HG02623 (cell line): ENCODE results near the gene RIPOR2.
"Not testable (repeated sequence)": the region's sequence is repeated elsewhere in the genome, so short reads cannot be mapped to it uniquely, and the experiment has no call there.

ENCODE experiments used
- ATAC-seq: cut with Tn5 transposase; IDR thresholded peaks from one replicate; pipeline ENCODE4 v1.9.1; 2021; ENCODE audit warnings: moderate library complexity; ENCODE audit not compliant: unreplicated experiment

Gene RIPOR2

DNA sequence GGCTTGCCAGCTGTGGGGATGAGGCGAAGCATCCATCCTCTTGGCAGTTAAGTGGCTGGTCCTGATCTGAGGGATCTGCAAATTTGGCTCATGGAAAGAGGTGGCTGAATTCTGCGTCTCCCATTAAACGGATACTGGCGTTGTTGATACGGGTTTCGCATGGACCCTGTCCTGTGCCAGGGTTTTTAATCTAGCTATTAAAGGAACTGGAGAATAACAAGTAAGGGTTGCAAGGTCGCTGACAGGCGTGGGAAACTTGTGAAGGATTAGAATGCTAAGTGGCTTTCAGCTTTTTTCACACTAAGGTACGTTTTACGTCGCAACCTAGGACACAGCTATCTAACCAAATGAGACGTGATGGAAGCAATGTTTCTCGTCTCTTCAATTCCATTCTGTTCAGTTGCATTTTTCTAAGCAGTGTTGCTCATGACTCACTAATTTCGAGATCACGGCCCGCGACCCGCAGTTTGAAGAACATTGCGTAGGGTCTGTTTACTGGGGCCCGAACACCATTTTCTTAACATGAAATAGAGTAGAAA is 160.2 kb downstream of the RIPOR2 start:
- no peak for ATAC-seq

DNA sequence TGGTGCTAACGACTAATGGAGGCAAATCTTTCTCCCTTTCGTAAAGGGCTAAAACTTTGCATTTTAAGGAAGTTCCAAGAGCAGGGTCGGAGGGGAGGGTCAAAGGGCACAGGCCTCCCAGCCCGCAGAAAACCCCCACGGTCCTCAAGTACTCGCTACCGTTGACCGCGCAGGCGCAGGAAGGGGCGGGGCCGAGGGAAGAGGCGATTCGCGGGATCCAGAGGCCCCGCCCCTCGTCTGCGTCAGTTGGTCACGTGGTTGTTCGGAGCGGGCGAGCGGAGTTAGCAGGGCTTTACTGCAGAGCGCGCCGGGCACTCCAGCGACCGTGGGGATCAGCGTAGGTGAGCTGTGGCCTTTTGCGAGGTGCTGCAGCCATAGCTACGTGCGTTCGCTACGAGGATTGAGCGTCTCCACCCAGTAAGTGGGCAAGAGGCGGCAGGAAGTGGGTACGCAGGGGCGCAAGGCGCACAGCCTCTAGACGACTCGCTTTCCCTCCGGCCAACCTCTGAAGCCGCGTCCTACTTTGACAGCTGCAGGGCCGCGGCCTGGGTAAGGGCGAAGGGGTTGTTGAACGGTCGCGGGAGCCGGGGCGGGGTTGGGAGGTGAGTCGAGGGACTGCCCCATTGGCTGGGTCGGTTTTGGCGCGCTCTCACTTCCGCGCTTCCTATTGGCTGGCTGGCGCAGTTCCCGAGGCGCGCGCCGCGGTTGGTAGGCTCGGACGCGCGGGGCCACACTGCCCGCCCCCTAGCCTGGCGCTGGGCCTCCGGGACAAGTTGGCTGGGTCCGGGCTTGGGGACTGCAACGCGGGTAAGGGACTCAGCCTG is 160.9 kb downstream of the RIPOR2 start, which contains the start of gene GMNN:
Gene GMNN (plus strand): TSS at position 242 of the 824 bp plus-strand sequence. CDS start 2,310 bp downstream, outside the sequence.
- peak; percentile 94 for ATAC-seq

DNA sequence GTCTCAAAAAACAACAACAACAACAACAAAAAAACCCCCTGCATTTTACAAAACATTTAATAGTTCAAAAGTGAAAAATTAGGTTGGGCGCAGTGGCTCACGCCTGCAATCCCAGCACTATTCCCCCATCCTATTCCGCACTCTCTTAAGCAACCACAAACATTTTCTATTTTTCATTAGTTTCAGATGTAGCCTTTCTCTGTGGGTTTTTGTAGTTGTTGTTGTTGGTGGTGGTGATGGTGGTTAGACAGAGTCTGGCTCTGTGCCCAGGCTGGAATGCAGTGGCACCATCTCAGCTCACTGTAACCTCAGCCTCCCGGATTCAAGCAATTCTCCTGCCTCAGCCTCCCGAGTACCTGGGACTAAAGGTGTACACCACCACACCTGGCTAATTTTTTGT is 167.4 kb downstream of the RIPOR2 start:
- no peak for ATAC-seq

DNA sequence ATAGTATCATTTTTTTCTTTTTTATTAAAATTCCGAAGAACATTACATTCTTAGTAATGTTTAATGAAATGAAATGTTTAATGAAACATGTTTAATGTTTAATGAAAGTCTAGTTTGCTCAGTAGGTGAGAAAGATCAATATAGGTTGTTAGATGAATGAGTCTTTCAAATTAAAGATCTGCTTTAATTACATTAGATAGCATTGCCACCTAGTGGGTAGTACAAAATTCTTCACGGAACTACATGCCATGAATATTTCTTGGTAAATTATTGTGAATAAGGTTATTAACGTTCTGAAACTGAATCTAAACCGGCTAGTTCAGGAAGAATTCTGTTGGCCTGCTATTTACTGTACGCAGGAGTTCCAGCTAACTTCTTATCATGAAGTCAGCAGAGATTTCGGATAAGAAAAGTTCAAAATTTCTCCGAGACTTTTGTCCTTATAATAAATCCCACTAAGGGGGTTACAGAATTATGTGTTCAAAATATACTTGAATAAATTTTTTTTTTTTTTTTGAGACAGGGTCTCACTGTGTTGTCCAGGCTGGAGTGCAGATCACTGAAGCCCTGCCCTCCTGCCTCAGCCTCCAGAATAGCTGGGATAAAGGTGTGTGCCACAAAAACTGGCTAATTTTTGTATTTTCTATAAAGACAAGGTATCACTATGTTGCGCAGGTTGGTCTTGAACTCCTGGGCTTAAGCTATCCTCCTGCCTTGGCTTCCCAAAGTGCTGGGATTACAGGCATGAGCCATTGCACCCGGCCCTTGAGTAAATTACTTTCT is 168.9 kb downstream of the RIPOR2 start:
- no peak for ATAC-seq

DNA sequence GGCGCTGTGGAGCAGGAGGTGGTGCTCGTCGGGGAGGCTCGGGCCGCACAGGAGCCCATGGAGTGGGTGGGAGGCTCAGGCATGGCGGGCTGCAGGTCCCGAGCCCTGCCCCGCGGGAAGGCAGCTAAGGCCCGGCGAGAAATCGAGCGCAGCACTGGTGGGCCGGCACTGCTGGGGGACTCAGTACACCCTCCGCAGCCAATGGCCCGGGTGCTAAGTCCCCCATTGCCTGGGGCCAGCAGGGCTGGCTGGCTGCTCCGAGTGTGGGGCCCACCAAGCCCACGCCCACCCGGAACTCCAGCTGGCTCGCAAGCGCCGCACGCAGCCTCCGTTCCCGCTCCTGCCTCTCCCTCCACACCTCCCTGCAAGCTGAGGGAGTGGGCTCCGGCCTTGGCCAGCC is 169.8 kb downstream of the RIPOR2 start:
- not testable (repeated sequence) for ATAC-seq

DNA sequence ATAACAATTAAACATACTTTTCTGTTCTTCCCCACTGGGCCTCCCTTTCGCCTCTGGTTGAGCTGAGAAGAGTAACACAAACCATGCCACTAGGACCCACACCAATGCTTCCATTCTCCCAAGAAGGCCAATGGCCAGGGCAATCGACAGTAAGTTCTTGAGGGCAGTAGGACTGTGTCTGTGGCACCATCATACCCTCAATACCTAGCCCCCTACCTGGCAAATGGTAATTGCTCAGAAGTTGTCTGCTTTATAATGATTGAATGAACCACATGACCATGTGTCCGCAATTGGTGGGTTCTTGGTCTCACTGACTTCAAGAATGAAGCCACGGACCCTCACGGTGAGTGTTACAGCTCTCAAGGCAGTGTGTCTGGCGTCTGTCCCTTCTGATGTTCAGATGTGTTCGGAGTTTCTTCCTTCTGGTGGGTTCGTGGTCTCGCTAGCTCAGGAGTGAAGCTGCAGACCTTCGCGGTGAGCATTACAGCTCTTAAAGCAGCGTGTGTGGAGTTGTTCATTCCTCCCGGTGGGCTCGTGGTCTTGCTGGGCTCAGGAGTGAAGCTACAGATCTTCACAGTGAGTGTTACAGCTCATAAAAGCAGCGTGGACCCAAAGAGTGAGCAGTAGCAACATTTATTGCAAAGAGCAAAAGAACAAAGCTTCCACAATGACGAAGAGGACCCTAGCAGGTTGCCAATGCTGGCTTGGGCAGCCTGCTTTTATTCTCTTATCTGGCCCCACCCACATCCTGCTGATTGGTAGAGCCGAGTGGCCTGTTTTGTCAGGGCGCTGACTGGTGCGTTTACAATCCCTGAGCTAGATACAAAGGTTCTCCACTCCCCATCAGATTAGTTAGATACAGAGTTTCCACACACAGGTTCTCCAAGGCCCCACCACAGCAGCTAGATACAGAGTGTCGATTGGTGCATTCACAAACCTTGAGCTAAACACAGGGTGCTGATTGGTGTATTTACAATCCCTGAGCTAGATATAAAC is 170.6 kb downstream of the RIPOR2 start:
- ATAC-seq: not testable (repeated sequence)

DNA sequence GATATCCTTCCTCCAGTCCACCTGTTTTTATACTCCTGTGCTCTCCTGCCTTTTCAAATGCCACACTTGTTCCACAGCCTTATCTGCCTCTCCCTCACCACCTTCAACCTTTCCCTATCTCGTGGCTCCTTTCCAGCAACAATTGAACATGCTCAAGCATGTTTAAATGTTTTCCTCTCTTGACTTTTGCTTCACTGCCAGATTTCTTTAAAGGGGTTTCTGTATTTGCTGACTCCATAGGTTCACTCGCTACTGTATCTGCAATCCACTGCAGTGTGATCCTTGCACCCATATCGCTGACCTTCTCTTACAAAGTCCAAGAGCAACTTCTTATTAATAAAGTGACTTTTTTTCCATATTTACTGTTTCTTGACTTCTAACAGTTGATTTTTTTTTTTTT is 172.2 kb downstream of the RIPOR2 start:
- ATAC-seq: no peak

DNA sequence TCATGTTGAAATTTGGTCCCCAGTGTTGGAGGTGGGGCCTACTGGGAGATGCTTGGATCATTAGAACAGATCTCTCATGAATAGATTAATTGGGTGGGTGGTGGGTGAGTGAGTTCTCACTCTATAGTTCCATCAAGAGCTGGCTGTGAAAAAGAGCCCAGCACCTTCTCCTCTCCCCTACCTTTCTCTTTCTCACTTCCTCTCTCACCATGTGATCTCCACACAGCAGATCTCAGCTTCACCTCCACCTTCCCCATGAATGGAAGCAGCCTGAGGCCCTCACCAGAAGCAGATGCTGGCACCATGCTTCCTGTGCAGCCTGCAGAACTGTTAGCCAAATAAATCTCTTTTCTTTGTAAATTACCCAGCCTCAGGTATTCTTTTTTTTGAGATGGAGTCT is 173.9 kb downstream of the RIPOR2 start:
- no peak for ATAC-seq

DNA sequence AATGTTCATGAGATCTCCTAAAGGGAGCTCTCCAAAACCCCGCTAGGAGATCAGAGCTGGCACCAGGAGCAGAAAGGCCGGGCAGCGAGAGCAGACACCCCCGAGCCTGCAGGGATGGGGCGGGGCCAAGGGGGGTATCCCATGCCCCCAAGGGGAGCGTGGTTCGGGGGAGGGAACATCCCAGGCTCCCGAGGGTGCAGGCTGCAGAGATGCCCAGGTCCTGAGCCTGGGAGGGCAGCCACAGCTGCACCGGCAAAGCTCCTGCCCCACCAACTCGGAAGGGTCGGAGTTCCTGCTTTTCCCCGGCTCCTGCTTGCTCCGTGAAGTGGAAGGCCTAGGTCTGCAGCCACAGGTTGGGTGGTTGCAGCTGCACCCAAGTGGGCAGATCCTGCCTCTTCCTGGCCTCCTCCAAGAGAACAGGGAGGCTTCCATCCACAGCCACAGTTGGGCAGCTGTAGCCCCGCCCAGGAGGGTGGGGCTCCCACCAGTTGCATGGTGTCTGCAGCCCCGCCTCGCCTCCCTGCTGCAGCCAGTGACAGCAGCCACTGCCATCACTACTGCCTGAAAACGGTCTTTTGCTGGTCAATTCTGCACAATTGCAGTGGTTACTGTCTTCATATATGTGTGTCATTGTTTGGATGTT is 174.4 kb downstream of the RIPOR2 start:
- ATAC-seq: no peak

DNA sequence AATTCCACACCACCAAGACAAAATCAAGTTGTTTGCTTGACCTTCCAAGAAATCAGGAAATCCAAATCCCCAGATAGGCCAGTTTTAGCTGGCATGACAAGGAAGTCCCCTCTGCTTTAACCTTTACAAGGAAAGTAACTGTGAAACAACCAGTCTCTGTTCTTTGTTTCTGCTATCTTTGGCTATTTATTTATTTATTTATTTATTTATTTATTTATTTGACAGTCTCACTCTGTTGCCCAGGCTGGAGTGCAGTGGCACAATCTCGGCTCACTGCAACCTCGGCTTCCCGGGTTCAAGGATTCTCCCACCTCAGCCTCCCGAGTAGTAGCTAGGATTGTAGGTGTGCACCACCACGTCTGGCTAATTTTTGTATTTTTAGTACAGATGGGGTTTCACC is 175.6 kb downstream of the RIPOR2 start:
- ATAC-seq: no peak

DNA sequence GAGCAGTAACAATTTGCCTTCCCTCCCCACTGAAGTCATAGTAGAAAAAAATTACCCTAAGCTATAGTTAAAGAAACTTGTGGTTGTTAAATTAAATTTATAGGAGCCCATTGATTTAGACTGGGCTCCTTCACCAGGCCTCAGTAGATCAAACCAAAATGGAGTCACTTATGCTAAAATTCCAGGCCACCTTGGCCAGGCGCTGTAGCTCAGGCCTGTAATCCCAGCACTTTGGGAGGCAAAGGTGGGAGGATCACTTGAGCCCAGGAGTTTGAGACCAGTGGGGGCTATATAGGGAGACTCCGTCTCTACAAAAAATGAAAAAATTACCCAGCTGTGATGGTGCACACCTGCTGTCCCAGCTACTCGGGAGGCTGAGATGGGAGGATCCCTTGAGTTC is 176.0 kb downstream of the RIPOR2 start:
- no peak for ATAC-seq

DNA sequence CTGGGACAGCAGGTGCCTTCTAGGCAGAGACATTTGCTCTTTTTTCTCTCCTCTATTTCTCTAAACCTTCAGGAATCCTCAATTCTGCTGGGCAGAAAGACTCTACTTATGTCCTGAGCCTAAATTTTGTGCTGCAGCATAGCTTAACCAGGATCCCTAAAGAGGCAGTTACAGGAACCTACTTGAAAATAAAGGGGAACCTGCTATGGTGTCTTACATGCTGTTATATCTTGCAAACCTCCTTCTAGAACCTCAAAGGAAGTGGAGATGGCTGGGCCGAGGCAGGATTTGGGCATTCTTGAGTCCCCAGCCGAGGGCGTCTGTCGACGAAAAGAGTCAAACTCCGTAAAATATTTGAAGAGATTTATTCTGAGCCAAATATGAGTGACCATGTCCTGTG is 178.1 kb downstream of the RIPOR2 start:
- no peak for ATAC-seq

DNA sequence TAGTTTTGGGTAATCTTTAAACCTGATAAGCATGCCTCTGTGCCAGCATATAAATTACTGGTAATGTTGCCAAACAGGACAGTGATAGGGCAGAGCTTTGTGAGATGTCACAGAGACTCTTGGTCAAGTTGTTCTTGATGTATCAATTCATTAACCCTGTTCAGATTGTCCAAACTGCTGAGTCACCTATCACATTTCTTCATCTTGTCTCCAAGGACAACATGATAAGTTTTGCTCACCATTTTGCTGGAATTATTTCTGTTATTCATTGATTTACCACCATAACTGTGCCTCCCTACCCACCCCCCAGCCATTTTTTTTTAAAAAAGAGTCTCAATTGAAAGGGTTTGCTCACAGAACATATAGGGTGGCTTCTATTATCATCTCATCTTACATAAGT is 180.5 kb downstream of the RIPOR2 start:
- no peak for ATAC-seq

DNA sequence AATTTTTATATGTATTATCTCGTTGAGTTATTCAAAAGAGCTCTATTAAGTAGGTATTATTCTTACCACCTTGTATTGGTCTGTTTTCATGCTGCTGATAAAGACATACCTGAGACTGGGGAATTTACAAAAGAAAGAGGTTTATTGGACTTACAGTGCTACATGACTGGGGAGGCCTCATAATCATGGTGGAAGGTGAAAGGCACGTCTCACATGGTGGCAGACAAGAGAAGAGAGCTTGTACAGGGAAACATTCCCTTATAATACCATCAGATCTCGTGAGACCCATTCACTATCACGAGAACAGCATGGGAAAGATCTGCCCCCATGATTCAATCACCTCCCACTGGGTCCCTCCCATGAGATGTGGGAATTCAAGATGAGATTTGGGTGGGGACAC is 181.4 kb downstream of the RIPOR2 start:
- ATAC-seq: not testable (repeated sequence)
